HepG2 (cell line): Measurements from ENCODE around the gene VPS25. TPM values are rescaled to one million over a fixed set of nuclear protein-coding genes. Genes with fewer than 3 reads are reported as not detected.

Source experiments
- GFI1 ChIP-seq: sonication (generic); formaldehyde crosslinking; IDR thresholded peaks from 2 replicates; pipeline ENCODE4 v1.5.0; 2020; ENCODE audit warnings: missing genetic modification reagents, mild to moderate bottlenecking, borderline replicate concordance
- JUNB ChIP-seq: sonication (generic); formaldehyde crosslinking; IDR thresholded peaks from 2 replicates; pipeline ENCODE4 v1.8.0; 2022; ENCODE audit warnings: missing genetic modification reagents, mild to moderate bottlenecking, borderline replicate concordance
- NR2F6 ChIP-seq, 2 experiments: IDR thresholded peaks; 2 replicates each; pipeline ENCODE4 v1.6.1; 2016; ENCODE audit warnings: antibody characterized with exemption in 1 of 2, mild to moderate bottlenecking in 1 of 2
- RNF2 ChIP-seq: fragments of 450-650 bp; conservative IDR thresholded peaks from 2 replicates; pipeline ENCODE4 v1.6.1; 2016; ENCODE audit warnings: low read depth
- SP5 ChIP-seq: IDR thresholded peaks from 2 replicates; pipeline ENCODE4 v1.6.1; 2016; ENCODE audit warnings: low read depth, borderline replicate concordance
- TMF1 ChIP-seq: sonication (generic); formaldehyde crosslinking; IDR thresholded peaks from 2 replicates; pipeline ENCODE4 v1.8.1; 2022; ENCODE audit warnings: low read depth, missing genetic modification reagents
- ZFP62 ChIP-seq: sonication (generic); formaldehyde crosslinking; IDR thresholded peaks from 2 replicates; pipeline ENCODE4 v1.4.0; 2020; ENCODE audit warnings: missing genetic modification reagents
- ZNF124 ChIP-seq: sonication (generic); formaldehyde crosslinking; IDR thresholded peaks from 2 replicates; pipeline ENCODE4 v1.4.0; 2020; ENCODE audit warnings: missing genetic modification reagents
- ZNF260 ChIP-seq: sonication (generic); formaldehyde crosslinking; IDR thresholded peaks from 2 replicates; pipeline ENCODE4 v1.4.0; 2020; ENCODE audit warnings: missing genetic modification reagents, low read depth, mild to moderate bottlenecking, borderline replicate concordance
- ZNF317 ChIP-seq: sonication (generic); formaldehyde crosslinking; IDR thresholded peaks from 2 replicates; pipeline ENCODE4 v1.5.0; 2020; ENCODE audit warnings: mild to moderate bottlenecking, missing genetic modification reagents
- ZNF468 ChIP-seq: sonication (generic); formaldehyde crosslinking; IDR thresholded peaks from 2 replicates; pipeline ENCODE4 v1.8.0; 2022; ENCODE audit warnings: mild to moderate bottlenecking, moderate library complexity, missing genetic modification reagents
- ZNF878 ChIP-seq: sonication (generic); formaldehyde crosslinking; IDR thresholded peaks from 2 replicates; pipeline ENCODE4 v1.8.1; 2023; ENCODE audit warnings: mild to moderate bottlenecking, missing genetic modification reagents, moderate library complexity
- polyA plus RNA-seq, 8 experiments: library from polyadenylated mRNA; depleted of rRNA in 3 of 8; stranded (reverse) in 7 of 8; unstranded in 1 of 8; fragments of >200 nt; fragmentation: Illumina TruSeq in 4 of 8; extraction: Trizol in 4 of 8; gene quantifications; 2 replicates each; pipeline versions ENCODE4 v1.2.1 to v1.2.3, GENCODE V29; 2011 to 2016; ENCODE audit warnings: low read depth in 4 of 8, missing spikeins in 1 of 8, mixed read lengths in 1 of 8; ENCODE audit not compliant: insufficient read depth in 1 of 8
- total RNA-seq, 5 experiments: library from RNA; depleted of rRNA; stranded (reverse); fragments of >200 nt; fragmentation: Illumina TruSeq; extraction: Trizol; gene quantifications; 2 replicates each; pipeline ENCODE4 v1.2.3, GENCODE V29; 2016; ENCODE audit warnings: low read depth in 1 of 5
- TF ChIP-seq, protein P1 (sequence below): sonication (generic); formaldehyde crosslinking; IDR thresholded peaks from 2 replicates; pipeline ENCODE4 v1.4.0; 2020; ENCODE audit warnings: missing genetic modification reagents
- TF ChIP-seq, protein P2 (sequence below): IDR thresholded peaks from 2 replicates; pipeline ENCODE4 v1.6.1; 2016; ENCODE audit warnings: missing biosample characterization, missing genetic modification reagents, low read depth
- TF ChIP-seq, protein P3 (sequence below): sonication (generic); formaldehyde crosslinking; IDR thresholded peaks from 2 replicates; pipeline ENCODE4 v1.9.0; 2021; ENCODE audit warnings: missing genetic modification reagents, mild to moderate bottlenecking, borderline replicate concordance
- TF ChIP-seq, protein P4 (sequence below): sonication (generic); formaldehyde crosslinking; IDR thresholded peaks from 2 replicates; pipeline ENCODE4 v1.8.1; 2023; ENCODE audit warnings: missing genetic modification reagents, mild to moderate bottlenecking, borderline replicate concordance
- TF ChIP-seq, protein P5 (sequence below): sonication (generic); formaldehyde crosslinking; IDR thresholded peaks from 2 replicates; pipeline ENCODE4 v1.8.1; 2022; ENCODE audit warnings: mild to moderate bottlenecking, missing genetic modification reagents
- TF ChIP-seq, protein P6 (sequence below): sonication (generic); formaldehyde crosslinking; IDR thresholded peaks from 2 replicates; pipeline ENCODE4 v1.5.0; 2020; ENCODE audit warnings: mild to moderate bottlenecking, missing genetic modification reagents, moderate library complexity

VPS25 gene
- total and polyA plus RNA-seq, 2 of the 13 experiments (the other 11 are each of a cell fraction or from before 2014, with no cell fraction given): 161 to 249 TPM

DNA sequence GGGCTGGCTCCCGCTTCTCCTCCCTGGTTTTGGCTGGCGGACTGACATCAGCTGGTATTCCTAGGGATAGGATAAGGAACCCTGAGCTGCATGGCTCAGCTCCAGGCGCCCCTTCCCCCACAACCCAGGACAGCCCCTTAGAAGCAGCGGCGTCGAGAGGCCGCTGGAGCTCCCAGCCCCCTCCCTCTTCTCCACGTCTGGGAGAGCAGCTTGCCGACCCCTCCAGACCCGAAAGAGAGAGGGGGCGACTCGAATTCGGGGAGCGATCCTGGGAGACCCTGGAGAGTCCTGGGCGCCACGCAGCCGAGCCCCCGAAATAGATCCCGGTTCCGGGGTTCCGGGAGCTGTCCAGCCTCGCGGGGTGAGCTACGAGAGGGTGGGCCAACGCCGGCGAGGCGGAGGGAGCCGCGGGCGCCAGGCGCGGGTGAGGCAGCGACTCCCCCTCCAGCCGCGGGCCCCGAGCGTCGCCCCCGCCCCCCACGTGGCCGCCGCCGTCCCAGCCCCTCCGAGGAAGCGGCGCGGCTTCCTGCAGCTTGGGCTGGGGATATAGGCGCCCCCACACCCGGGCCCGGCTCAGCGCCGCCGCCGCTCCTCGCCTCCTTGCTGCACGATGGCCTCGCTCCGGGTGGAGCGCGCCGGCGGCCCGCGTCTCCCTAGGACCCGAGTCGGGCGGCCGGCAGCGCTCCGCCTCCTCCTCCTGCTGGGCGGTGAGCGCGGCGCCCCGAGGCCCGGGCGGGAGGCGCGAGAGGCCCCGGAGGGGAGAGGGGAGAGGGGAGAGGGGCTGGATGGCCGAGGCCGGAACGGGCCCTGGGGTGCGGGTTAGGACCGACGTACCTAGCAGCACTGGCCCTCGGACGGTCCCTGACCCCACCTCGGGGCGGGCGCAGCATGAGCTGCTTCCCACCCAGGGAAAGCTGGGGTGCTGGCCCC, 12.3 kb upstream of the VPS25 start, which contains the start of gene RAMP2 (continued):
- TF ChIP-seq, protein P1, sequence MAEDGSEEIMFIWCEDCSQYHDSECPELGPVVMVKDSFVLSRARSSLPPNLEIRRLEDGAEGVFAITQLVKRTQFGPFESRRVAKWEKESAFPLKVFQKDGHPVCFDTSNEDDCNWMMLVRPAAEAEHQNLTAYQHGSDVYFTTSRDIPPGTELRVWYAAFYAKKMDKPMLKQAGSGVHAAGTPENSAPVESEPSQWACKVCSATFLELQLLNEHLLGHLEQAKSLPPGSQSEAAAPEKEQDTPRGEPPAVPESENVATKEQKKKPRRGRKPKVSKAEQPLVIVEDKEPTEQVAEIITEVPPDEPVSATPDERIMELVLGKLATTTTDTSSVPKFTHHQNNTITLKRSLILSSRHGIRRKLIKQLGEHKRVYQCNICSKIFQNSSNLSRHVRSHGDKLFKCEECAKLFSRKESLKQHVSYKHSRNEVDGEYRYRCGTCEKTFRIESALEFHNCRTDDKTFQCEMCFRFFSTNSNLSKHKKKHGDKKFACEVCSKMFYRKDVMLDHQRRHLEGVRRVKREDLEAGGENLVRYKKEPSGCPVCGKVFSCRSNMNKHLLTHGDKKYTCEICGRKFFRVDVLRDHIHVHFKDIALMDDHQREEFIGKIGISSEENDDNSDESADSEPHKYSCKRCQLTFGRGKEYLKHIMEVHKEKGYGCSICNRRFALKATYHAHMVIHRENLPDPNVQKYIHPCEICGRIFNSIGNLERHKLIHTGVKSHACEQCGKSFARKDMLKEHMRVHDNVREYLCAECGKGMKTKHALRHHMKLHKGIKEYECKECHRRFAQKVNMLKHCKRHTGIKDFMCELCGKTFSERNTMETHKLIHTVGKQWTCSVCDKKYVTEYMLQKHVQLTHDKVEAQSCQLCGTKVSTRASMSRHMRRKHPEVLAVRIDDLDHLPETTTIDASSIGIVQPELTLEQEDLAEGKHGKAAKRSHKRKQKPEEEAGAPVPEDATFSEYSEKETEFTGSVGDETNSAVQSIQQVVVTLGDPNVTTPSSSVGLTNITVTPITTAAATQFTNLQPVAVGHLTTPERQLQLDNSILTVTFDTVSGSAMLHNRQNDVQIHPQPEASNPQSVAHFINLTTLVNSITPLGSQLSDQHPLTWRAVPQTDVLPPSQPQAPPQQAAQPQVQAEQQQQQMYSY (CRISPR knock-in tag): no peak
- TF ChIP-seq TMF1 (CRISPR knock-in tag) (peak; percentile 36; the same call in 1 of the 2 replicates), RNF2 (peak; percentile 56), ZNF124 (no peak), ZFP62 (CRISPR knock-in tag) (no peak), GFI1 (CRISPR knock-in tag) (no peak; the same call in 1 of the 2 replicates), ZNF260 (CRISPR knock-in tag) (no peak), ZNF468 (CRISPR knock-in tag) (peak; percentile 56; the same call in 1 of the 2 replicates), NR2F6 (IDR thresholded peaks at IDR 0.05) (no peak), NR2F6 (CRISPR knock-in tag; IDR thresholded peaks at IDR 0.05) (no peak), ZNF878 (CRISPR knock-in tag) (no peak), ZNF317 (no peak), SP5 (CRISPR knock-in tag) (no peak), JUNB (no peak)
- TF ChIP-seq, protein P2, sequence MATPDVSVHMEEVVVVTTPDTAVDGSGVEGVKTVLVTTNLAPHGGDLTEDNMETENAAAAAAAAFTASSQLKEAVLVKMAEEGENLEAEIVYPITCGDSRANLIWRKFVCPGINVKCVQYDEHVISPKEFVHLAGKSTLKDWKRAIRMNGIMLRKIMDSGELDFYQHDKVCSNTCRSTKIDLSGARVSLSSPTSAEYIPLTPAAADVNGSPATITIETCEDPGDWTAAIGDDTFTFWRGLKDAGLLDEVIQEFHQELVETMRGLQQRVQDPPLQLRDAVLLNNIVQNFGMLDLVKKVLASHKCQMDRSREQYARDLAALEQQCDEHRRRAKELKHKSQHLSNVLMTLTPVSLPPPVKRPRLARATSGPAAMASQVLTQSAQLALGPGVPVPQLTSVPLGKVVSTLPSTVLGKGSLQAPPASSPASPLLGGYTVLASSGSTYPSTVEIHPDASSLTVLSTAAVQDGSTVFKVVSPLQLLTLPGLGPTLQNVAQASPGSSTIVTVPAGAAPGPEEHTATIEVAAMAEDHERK (CRISPR knock-in tag): no peak
- TF ChIP-seq, protein P3, sequence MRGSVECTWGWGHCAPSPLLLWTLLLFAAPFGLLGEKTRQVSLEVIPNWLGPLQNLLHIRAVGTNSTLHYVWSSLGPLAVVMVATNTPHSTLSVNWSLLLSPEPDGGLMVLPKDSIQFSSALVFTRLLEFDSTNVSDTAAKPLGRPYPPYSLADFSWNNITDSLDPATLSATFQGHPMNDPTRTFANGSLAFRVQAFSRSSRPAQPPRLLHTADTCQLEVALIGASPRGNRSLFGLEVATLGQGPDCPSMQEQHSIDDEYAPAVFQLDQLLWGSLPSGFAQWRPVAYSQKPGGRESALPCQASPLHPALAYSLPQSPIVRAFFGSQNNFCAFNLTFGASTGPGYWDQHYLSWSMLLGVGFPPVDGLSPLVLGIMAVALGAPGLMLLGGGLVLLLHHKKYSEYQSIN: no peak
- TF ChIP-seq, protein P4, sequence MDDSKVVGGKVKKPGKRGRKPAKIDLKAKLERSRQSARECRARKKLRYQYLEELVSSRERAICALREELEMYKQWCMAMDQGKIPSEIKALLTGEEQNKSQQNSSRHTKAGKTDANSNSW: no peak; the same call in 1 of the 2 replicates
- TF ChIP-seq, protein P5, sequence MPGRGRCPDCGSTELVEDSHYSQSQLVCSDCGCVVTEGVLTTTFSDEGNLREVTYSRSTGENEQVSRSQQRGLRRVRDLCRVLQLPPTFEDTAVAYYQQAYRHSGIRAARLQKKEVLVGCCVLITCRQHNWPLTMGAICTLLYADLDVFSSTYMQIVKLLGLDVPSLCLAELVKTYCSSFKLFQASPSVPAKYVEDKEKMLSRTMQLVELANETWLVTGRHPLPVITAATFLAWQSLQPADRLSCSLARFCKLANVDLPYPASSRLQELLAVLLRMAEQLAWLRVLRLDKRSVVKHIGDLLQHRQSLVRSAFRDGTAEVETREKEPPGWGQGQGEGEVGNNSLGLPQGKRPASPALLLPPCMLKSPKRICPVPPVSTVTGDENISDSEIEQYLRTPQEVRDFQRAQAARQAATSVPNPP (CRISPR knock-in tag): no peak
- TF ChIP-seq, protein P6, sequence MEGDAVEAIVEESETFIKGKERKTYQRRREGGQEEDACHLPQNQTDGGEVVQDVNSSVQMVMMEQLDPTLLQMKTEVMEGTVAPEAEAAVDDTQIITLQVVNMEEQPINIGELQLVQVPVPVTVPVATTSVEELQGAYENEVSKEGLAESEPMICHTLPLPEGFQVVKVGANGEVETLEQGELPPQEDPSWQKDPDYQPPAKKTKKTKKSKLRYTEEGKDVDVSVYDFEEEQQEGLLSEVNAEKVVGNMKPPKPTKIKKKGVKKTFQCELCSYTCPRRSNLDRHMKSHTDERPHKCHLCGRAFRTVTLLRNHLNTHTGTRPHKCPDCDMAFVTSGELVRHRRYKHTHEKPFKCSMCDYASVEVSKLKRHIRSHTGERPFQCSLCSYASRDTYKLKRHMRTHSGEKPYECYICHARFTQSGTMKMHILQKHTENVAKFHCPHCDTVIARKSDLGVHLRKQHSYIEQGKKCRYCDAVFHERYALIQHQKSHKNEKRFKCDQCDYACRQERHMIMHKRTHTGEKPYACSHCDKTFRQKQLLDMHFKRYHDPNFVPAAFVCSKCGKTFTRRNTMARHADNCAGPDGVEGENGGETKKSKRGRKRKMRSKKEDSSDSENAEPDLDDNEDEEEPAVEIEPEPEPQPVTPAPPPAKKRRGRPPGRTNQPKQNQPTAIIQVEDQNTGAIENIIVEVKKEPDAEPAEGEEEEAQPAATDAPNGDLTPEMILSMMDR (CRISPR knock-in tag): peak; percentile 1; the same call in 1 of the 2 replicates
